ENCODE data around the gene CFL2. TPM values are rescaled to one million over a fixed set of nuclear protein-coding genes. Genes with fewer than 3 reads are reported as not detected.

Gene CFL2
- total RNA-seq, 1 experiment from 2014 or later = 20.1 TPM

DNA sequence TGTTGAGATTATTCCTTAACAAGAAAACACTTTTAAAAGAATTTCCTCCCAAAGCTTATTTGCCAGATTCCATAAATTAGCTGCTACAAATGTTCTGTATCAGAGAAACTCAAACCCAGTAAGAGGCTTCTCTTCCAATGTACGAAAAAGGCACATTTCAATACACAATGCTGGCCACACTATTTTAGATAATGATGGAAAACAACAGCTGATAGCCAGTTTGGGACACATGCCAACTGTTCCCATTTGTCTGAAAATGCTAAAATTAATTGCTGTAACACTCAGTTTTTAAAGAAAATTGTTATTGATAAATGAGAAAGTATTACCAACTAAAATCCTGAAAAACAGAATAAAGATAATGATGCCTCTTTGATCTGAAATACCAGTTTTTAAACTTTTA is 4.4 kb downstream of the CFL2 start:
- ChIA-PET CTCF (interaction anchor here (5.4 kb wide), 1 partner anchor 12 kb away, joined by 35 read pairs; no protein-coding TSS in a partner anchor), POLR2A (no interaction called here)
- Mint-ChIP-seq H3K36me3 (peaks cover 11% of the 10 kb centered on the region), H3K9me3 (no peaks in the 10 kb centered on the region), H3K4me1 (peaks cover 8% of the 10 kb centered on the region), H3K27me3 (ENCODE audit: low read depth) (peaks cover 2% of the 10 kb centered on the region; the same call in 1 of the 2 replicates), H3K27ac (no peak overlapping the region), H3K4me3 (no peak overlapping the region)
- DNase-seq (ENCODE audit: low spot score) = no peak
- TF ChIP-seq MXD4 (CRISPR knock-in tag; IDR thresholded peaks at IDR 0.05; ENCODE audit: borderline replicate concordance) (no peak), RORB (CRISPR knock-in tag; IDR thresholded peaks at IDR 0.05) (no peak), GRHL2 (CRISPR knock-in tag; IDR thresholded peaks at IDR 0.05; ENCODE audit: insufficient replicate concordance, severe bottlenecking) (no peak), FOXK1 (CRISPR knock-in tag; IDR thresholded peaks at IDR 0.05) (no peak), NR2C2 (CRISPR knock-in tag; IDR thresholded peaks at IDR 0.05) (no peak), TEAD4 (CRISPR knock-in tag; IDR thresholded peaks at IDR 0.05) (no peak), ELF4 (CRISPR knock-in tag; IDR thresholded peaks at IDR 0.05; ENCODE audit: low read depth) (no peak), ZNF138 (CRISPR knock-in tag; conservative IDR thresholded peaks at IDR 0.05) (no peak)
- TF ChIP-seq, protein P1, sequence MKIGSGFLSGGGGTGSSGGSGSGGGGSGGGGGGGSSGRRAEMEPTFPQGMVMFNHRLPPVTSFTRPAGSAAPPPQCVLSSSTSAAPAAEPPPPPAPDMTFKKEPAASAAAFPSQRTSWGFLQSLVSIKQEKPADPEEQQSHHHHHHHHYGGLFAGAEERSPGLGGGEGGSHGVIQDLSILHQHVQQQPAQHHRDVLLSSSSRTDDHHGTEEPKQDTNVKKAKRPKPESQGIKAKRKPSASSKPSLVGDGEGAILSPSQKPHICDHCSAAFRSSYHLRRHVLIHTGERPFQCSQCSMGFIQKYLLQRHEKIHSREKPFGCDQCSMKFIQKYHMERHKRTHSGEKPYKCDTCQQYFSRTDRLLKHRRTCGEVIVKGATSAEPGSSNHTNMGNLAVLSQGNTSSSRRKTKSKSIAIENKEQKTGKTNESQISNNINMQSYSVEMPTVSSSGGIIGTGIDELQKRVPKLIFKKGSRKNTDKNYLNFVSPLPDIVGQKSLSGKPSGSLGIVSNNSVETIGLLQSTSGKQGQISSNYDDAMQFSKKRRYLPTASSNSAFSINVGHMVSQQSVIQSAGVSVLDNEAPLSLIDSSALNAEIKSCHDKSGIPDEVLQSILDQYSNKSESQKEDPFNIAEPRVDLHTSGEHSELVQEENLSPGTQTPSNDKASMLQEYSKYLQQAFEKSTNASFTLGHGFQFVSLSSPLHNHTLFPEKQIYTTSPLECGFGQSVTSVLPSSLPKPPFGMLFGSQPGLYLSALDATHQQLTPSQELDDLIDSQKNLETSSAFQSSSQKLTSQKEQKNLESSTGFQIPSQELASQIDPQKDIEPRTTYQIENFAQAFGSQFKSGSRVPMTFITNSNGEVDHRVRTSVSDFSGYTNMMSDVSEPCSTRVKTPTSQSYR (CRISPR knock-in tag; IDR thresholded peaks at IDR 0.05) = no peak
- TF ChIP-seq, protein P2, sequence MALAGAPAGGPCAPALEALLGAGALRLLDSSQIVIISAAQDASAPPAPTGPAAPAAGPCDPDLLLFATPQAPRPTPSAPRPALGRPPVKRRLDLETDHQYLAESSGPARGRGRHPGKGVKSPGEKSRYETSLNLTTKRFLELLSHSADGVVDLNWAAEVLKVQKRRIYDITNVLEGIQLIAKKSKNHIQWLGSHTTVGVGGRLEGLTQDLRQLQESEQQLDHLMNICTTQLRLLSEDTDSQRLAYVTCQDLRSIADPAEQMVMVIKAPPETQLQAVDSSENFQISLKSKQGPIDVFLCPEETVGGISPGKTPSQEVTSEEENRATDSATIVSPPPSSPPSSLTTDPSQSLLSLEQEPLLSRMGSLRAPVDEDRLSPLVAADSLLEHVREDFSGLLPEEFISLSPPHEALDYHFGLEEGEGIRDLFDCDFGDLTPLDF (CRISPR knock-in tag; IDR thresholded peaks at IDR 0.05) = no peak
- TF ChIP-seq, protein P3, sequence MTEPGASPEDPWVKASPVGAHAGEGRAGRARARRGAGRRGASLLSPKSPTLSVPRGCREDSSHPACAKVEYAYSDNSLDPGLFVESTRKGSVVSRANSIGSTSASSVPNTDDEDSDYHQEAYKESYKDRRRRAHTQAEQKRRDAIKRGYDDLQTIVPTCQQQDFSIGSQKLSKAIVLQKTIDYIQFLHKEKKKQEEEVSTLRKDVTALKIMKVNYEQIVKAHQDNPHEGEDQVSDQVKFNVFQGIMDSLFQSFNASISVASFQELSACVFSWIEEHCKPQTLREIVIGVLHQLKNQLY (CRISPR knock-in tag; IDR thresholded peaks at IDR 0.05) = no peak
- TF ChIP-seq, protein P4, sequence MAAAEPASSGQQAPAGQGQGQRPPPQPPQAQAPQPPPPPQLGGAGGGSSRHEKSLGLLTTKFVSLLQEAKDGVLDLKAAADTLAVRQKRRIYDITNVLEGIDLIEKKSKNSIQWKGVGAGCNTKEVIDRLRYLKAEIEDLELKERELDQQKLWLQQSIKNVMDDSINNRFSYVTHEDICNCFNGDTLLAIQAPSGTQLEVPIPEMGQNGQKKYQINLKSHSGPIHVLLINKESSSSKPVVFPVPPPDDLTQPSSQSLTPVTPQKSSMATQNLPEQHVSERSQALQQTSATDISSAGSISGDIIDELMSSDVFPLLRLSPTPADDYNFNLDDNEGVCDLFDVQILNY (CRISPR knock-in tag; IDR thresholded peaks at IDR 0.05) = no peak
- TF ChIP-seq, protein P5, sequence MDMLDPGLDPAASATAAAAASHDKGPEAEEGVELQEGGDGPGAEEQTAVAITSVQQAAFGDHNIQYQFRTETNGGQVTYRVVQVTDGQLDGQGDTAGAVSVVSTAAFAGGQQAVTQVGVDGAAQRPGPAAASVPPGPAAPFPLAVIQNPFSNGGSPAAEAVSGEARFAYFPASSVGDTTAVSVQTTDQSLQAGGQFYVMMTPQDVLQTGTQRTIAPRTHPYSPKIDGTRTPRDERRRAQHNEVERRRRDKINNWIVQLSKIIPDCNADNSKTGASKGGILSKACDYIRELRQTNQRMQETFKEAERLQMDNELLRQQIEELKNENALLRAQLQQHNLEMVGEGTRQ (CRISPR knock-in tag; IDR thresholded peaks at IDR 0.05) = no peak
- TF ChIP-seq, protein P6, sequence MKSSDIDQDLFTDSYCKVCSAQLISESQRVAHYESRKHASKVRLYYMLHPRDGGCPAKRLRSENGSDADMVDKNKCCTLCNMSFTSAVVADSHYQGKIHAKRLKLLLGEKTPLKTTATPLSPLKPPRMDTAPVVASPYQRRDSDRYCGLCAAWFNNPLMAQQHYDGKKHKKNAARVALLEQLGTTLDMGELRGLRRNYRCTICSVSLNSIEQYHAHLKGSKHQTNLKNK (CRISPR knock-in tag; IDR thresholded peaks at IDR 0.05) = no peak
- TF ChIP-seq, protein P7, sequence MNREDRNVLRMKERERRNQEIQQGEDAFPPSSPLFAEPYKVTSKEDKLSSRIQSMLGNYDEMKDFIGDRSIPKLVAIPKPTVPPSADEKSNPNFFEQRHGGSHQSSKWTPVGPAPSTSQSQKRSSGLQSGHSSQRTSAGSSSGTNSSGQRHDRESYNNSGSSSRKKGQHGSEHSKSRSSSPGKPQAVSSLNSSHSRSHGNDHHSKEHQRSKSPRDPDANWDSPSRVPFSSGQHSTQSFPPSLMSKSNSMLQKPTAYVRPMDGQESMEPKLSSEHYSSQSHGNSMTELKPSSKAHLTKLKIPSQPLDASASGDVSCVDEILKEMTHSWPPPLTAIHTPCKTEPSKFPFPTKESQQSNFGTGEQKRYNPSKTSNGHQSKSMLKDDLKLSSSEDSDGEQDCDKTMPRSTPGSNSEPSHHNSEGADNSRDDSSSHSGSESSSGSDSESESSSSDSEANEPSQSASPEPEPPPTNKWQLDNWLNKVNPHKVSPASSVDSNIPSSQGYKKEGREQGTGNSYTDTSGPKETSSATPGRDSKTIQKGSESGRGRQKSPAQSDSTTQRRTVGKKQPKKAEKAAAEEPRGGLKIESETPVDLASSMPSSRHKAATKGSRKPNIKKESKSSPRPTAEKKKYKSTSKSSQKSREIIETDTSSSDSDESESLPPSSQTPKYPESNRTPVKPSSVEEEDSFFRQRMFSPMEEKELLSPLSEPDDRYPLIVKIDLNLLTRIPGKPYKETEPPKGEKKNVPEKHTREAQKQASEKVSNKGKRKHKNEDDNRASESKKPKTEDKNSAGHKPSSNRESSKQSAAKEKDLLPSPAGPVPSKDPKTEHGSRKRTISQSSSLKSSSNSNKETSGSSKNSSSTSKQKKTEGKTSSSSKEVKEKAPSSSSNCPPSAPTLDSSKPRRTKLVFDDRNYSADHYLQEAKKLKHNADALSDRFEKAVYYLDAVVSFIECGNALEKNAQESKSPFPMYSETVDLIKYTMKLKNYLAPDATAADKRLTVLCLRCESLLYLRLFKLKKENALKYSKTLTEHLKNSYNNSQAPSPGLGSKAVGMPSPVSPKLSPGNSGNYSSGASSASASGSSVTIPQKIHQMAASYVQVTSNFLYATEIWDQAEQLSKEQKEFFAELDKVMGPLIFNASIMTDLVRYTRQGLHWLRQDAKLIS (CRISPR knock-in tag; IDR thresholded peaks at IDR 0.05; ENCODE audit: borderline replicate concordance) = no peak
- TF ChIP-seq, protein P8, sequence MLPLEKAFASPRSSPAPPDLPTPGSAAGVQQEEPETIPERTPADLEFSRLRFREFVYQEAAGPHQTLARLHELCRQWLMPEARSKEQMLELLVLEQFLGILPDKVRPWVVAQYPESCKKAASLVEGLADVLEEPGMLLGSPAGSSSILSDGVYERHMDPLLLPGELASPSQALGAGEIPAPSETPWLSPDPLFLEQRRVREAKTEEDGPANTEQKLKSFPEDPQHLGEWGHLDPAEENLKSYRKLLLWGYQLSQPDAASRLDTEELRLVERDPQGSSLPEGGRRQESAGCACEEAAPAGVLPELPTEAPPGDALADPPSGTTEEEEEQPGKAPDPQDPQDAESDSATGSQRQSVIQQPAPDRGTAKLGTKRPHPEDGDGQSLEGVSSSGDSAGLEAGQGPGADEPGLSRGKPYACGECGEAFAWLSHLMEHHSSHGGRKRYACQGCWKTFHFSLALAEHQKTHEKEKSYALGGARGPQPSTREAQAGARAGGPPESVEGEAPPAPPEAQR (CRISPR knock-in tag; IDR thresholded peaks at IDR 0.05) = no peak
- ATAC-seq = no peak
